IMR-90 (cell line): ENCODE results near the gene CES2. TPM values are rescaled to one million over a fixed set of nuclear protein-coding genes. Genes with fewer than 3 reads are reported as not detected.

Source experiments
- ATAC-seq: fragments of 200-7000 bp; cut with Tn5 transposase; 2 replicates; pipeline ENCODE4 v1.9.1; 2020; ENCODE audit warnings: low read depth, mild to moderate bottlenecking, moderate library complexity
- BruUV-seq: library from RNA; stranded (reverse); fragments of 400-500 nt; replicated peaks from 2 replicates; lab custom pipeline; 2021; lab: Mats Ljungman, UMichigan
- CTCF ChIA-PET: fragments of 300-600 bp; formaldehyde crosslinking; extraction: SDS; loops from one replicate; lab custom pipeline; 2021; ENCODE audit warnings: antibody characterized with exemption; lab: Yijun Ruan, JAX
- POLR2A ChIA-PET: fragments of 300-600 bp; sonication (Branson Sonifier 250); formaldehyde crosslinking; loops from one replicate; lab custom pipeline; 2022; ENCODE audit warnings: antibody characterized with exemption; ENCODE audit not compliant: unreplicated experiment; lab: Charles Lee
- DNase-seq: peaks from one replicate; pipeline ENCODE4 v3.0.0; 2013
- H2AFZ ChIP-seq: replicated peaks from 2 replicates; pipeline ENCODE3; 2013; ENCODE audit warnings: low read length, mild to moderate bottlenecking; ENCODE audit not compliant: poor library complexity
- H2AK5ac ChIP-seq: 2 replicates; pipeline ENCODE4 v1.6.1; 2013; ENCODE audit warnings: low read depth, low read length, inconsistent platforms
- H2AK9ac ChIP-seq: replicated peaks from 2 replicates; pipeline ENCODE3; 2013; ENCODE audit warnings: mild to moderate bottlenecking, low read depth, low read length, moderate library complexity; ENCODE audit not compliant: poor library complexity
- H2BK120ac ChIP-seq: 2 replicates; pipeline ENCODE4 v1.6.1; 2013; ENCODE audit warnings: low read depth, low read length, inconsistent platforms
- H2BK15ac ChIP-seq: 3 replicates; pipeline ENCODE4 v1.6.1; 2013; ENCODE audit warnings: low read depth, low read length, inconsistent platforms
- H2BK20ac ChIP-seq: 2 replicates; pipeline ENCODE4 v1.6.1; 2013; ENCODE audit warnings: low read depth, mild to moderate bottlenecking, inconsistent platforms, low read length, moderate library complexity
- H2BK5ac ChIP-seq: 2 replicates; pipeline ENCODE4 v1.6.1; 2013; ENCODE audit warnings: mild to moderate bottlenecking, low read depth, low read length, inconsistent platforms; ENCODE audit not compliant: poor library complexity, severe bottlenecking
- H3K14ac ChIP-seq: replicated peaks from 2 replicates; pipeline ENCODE4 v1.6.1; 2013; ENCODE audit warnings: low read depth, low read length, inconsistent platforms
- H3K18ac ChIP-seq: 2 replicates; pipeline ENCODE4 v1.6.1; 2013; ENCODE audit warnings: low read depth, low read length, control low read depth
- H3K23ac ChIP-seq: 2 replicates; pipeline ENCODE4 v1.6.1; 2013; ENCODE audit warnings: low read depth, low read length, inconsistent platforms
- H3K27ac ChIP-seq: 2 replicates; pipeline ENCODE4 v1.5.1; 2013; ENCODE audit warnings: mild to moderate bottlenecking, control low read depth, low read length; ENCODE audit not compliant: insufficient read depth
- H3K27me3 ChIP-seq: 2 replicates; pipeline ENCODE4 v1.6.1; 2013; ENCODE audit warnings: low read length; ENCODE audit not compliant: control insufficient read depth, insufficient read depth
- H3K36me3 ChIP-seq: 2 replicates; pipeline ENCODE4 v1.6.1; 2013; ENCODE audit warnings: low read length, mixed read lengths; ENCODE audit not compliant: control insufficient read depth, insufficient read depth
- H3K4ac ChIP-seq: 2 replicates; pipeline ENCODE4 v1.6.1; 2013; ENCODE audit warnings: low read depth, low read length, inconsistent platforms
- H3K4me1 ChIP-seq: 2 replicates; pipeline ENCODE4 v1.6.1; 2013; ENCODE audit warnings: low read length, mixed read lengths; ENCODE audit not compliant: control insufficient read depth, insufficient read depth
- H3K4me2 ChIP-seq: 2 replicates; pipeline ENCODE4 v1.6.1; 2013; ENCODE audit warnings: low read depth, mild to moderate bottlenecking, control low read depth, low read length, moderate library complexity
- H3K4me3 ChIP-seq: 2 replicates; pipeline ENCODE4 v1.5.1; 2013; ENCODE audit warnings: low read depth, mild to moderate bottlenecking, control low read depth, low read length, moderate library complexity; ENCODE audit not compliant: insufficient read depth
- H3K56ac ChIP-seq: 2 replicates; pipeline ENCODE4 v1.6.1; 2013; ENCODE audit warnings: low read length, inconsistent platforms; ENCODE audit not compliant: insufficient read depth; ENCODE audit errors: extremely low read depth
- H3K79me1 ChIP-seq, 2 experiments: 2 replicates each; pipeline ENCODE4 v1.6.1; 2013; ENCODE audit warnings: low read length in 2 of 2, inconsistent platforms in 1 of 2, low read depth in 1 of 2
- H3K9ac ChIP-seq: 2 replicates; pipeline ENCODE4 v1.6.1; 2013; ENCODE audit warnings: low read depth, low read length, control low read depth
- H3K9me1 ChIP-seq: 2 replicates; pipeline ENCODE4 v1.6.1; 2013; ENCODE audit warnings: low read length, inconsistent platforms; ENCODE audit not compliant: insufficient read depth
- H3K9me3 ChIP-seq: 2 replicates; pipeline ENCODE4 v1.6.1; 2013; ENCODE audit warnings: low read length; ENCODE audit not compliant: control insufficient read depth, insufficient read depth
- H4K20me1 ChIP-seq: 2 replicates; pipeline ENCODE4 v1.6.1; 2013; ENCODE audit warnings: low read length, inconsistent platforms; ENCODE audit not compliant: insufficient read depth
- H4K5ac ChIP-seq: 2 replicates; pipeline ENCODE4 v1.6.1; 2013; ENCODE audit warnings: mild to moderate bottlenecking, low read depth, low read length, control low read depth
- H4K8ac ChIP-seq, 2 experiments: 2 replicates each; pipeline ENCODE4 v1.6.1; 2013; ENCODE audit warnings: low read depth in 2 of 2, low read length in 2 of 2, control low read depth in 1 of 2, inconsistent platforms in 1 of 2
- H4K91ac ChIP-seq: 2 replicates; pipeline ENCODE4 v1.6.1; 2013; ENCODE audit warnings: low read depth, low read length, inconsistent platforms; ENCODE audit not compliant: insufficient read depth
- BHLHE40 ChIP-seq: fragments of 150-350 bp; IDR thresholded peaks from 2 replicates; pipeline ENCODE4 v1.6.1; 2016; ENCODE audit warnings: mild to moderate bottlenecking, low read depth, low read length
- CEBPB ChIP-seq: IDR thresholded peaks from 2 replicates; pipeline ENCODE4 v1.6.1; 2012; ENCODE audit warnings: low read depth, low read length, improper control_type of control experiment
- CHD1 ChIP-seq: IDR thresholded peaks from 2 replicates; pipeline ENCODE4 v1.6.1; 2012; ENCODE audit warnings: low read depth, low read length, improper control_type of control experiment
- FOS ChIP-seq: fragments of 150-350 bp; IDR thresholded peaks from 2 replicates; pipeline ENCODE4 v1.6.1; 2016; ENCODE audit warnings: low read depth, low read length
- MAFK ChIP-seq: IDR thresholded peaks from 2 replicates; pipeline ENCODE4 v1.6.1; 2012; ENCODE audit warnings: low read depth, low read length, improper control_type of control experiment
- MAZ ChIP-seq: IDR thresholded peaks from 2 replicates; pipeline ENCODE4 v1.6.1; 2012; ENCODE audit warnings: low read depth, mild to moderate bottlenecking, low read length, improper control_type of control experiment, moderate library complexity, borderline replicate concordance
- MXI1 ChIP-seq: IDR thresholded peaks from 2 replicates; pipeline ENCODE4 v1.6.1; 2012; ENCODE audit warnings: low read depth, mild to moderate bottlenecking, low read length, moderate library complexity, borderline replicate concordance
- NFE2L2 ChIP-seq: fragments of 150-350 bp; IDR thresholded peaks from 2 replicates; pipeline ENCODE4 v1.6.1; 2016; ENCODE audit warnings: low read depth, mild to moderate bottlenecking, low read length
- POLR2A ChIP-seq: IDR thresholded peaks from 2 replicates; pipeline ENCODE4 v1.6.1; 2012; ENCODE audit warnings: mild to moderate bottlenecking, low read depth, low read length
- RCOR1 ChIP-seq: IDR thresholded peaks from 2 replicates; pipeline ENCODE4 v1.6.1; 2012; ENCODE audit warnings: mild to moderate bottlenecking, low read length, improper control_type of control experiment; ENCODE audit not compliant: insufficient replicate concordance
- SMC3 ChIP-seq: fragments of 150-350 bp; IDR thresholded peaks from 2 replicates; pipeline ENCODE4 v1.6.1; 2016; ENCODE audit warnings: low read depth, mild to moderate bottlenecking, antibody characterized with exemption, low read length, moderate library complexity
- WGBS, 2 experiments: methylation state at CpG; one replicate each; pipeline versions ENCODE4 v1.1.5 to v1.1.7; 2013; ENCODE audit warnings: missing lambda C conversion rate in 2 of 2; ENCODE audit not compliant: insufficient read length in 1 of 2; ENCODE audit errors: extremely low coverage in 2 of 2; 5-methylcytosine and 5-hydroxymethylcytosine counted together
- dilution Hi-C: fragments of 300-500 bp; cut with HindIII; formaldehyde crosslinking; loops from one replicate; pipeline ENCODE4 v1.14.3; 2018; ENCODE audit warnings: low sequenced_read_pairs; ENCODE audit not compliant: unreplicated experiment
- in situ Hi-C: fragments of 300-500 bp; cut with MboI; formaldehyde crosslinking; loops from 3 replicates; pipeline ENCODE4 v1.14.3; 2019; ENCODE audit warnings: low sequenced_read_pairs, inconsistent platforms, mixed read lengths
- intact Hi-C: fragments of 100-400 bp; cut with micrococcal nuclease; formaldehyde crosslinking; loops from 2 replicates; pipeline ENCODE4 v1.10.0; 2022
- polyA plus RNA-seq, 3 experiments: library from polyadenylated mRNA; depleted of rRNA; stranded (reverse); fragments of >200 nt; gene quantifications; 2 replicates each; pipeline ENCODE4 v1.2.3, GENCODE V29; 2012; ENCODE audit warnings: low replicate concordance in 1 of 3
- total RNA-seq: library from RNA; depleted of rRNA; stranded (reverse); fragments of >200 nt; gene quantifications from 2 replicates; pipeline ENCODE4 v1.2.3, GENCODE V29; 2012
- TF ChIP-seq, protein P1 (sequence below): fragments of 150-350 bp; IDR thresholded peaks from 2 replicates; pipeline ENCODE4 v1.6.1; 2017; ENCODE audit warnings: mild to moderate bottlenecking, antibody characterized with exemption, low read length, low read depth

The CES2 gene
- total and polyA plus RNA-seq, 2 of the 4 experiments (the other 2 are of a cell fraction): 15.1 to 23.2 TPM

DNA sequence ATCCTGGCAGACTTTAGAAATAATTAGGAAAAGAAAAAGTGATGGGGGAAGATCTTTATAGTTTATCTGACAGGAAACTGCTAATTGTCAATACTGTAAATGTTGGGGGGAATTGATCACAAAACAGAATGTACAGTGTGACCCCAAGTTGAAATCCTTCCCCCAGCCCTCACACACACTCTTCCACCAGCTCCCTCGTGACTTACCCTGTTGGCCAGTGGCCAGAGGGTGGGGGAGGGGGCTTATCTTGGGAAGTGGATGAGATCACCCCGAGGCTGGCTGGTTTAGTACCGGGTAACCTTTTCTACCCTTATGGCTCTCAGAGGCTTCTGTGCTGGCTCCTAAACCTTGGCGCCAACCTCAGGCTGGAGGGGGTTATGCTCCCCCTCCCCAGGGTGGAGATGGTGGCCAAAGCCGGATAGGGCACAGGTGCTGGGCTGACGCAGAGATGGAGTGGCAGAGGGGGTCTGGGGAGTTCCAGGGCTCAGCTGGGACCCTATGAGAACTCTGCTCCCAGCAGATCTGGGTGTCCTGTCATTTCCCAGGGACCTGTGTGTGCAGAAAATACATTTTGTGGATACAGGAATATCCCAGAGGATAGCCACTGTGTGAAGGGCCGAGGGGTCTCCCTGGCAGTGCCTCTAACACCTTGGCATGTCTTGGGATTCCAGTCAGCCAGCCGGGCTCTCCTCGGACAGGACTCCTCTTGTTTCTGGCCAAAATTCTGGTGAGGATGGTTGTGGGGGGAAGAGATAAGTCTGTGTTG is 35.2 kb upstream of the CES2 start:
- CTCF ChIA-PET: interaction anchor here (1.6 kb wide), 1 partner anchor 28 kb away, joined by 3 read pairs; no protein-coding TSS in a partner anchor
- no peaks in the 10 kb centered on the region for H4K20me1 ChIP-seq
- H3K23ac ChIP-seq: peak overlapping the region; percentile 57
- peaks cover 41% of the 10 kb centered on the region for H3K9me1 ChIP-seq
- no peaks in the 10 kb centered on the region for H3K27me3 ChIP-seq
- peaks cover 0 to 10% of the 10 kb centered on the region in 2 experiments; a peak in 2 of 4 replicates for H3K79me1 ChIP-seq
- intact Hi-C loops (loop anchor here (10.0 kb wide), 1 partner anchor 255 kb away; the partner anchor contains the start of genes B3GNT9, FBXL8 and TRADD), dilution Hi-C loops (no loop called here), in situ Hi-C loops (loop anchor here (5.0 kb wide), 1 partner anchor 32 kb away; the partner anchor contains the start of gene CIAO2B)
- DNase-seq (peak; percentile 79), ATAC-seq (peak; percentile 59)
- peak overlapping the region; percentile 48 to 81 for H4K8ac ChIP-seq
- peak overlapping the region; percentile 89 for H2AK5ac ChIP-seq
- peak overlapping the region; percentile 67; the same call in 2 of the 3 replicates for H2BK15ac ChIP-seq
- H3K4ac ChIP-seq: peak overlapping the region; percentile 90
- peak overlapping the region; percentile 47 for H2AK9ac ChIP-seq
- H3K36me3 ChIP-seq: no peaks in the 10 kb centered on the region
- H3K4me2 ChIP-seq: peak overlapping the region; percentile 74
- peak overlapping the region; percentile 93 for H3K18ac ChIP-seq
- H3K56ac ChIP-seq: peak overlapping the region; percentile 41
- H3K4me3 ChIP-seq: no peak overlapping the region
- WGBS, 2 experiments: 20% methylated on average over 1 of the region's 9 CpGs; no CpG with 5 or more reads in 1 of the 2 experiments
- peak overlapping the region; percentile 70 for H2AFZ ChIP-seq
- POLR2A ChIA-PET: interaction anchor here (0.5 kb wide), 1 partner anchor 38 kb away, joined by 3 read pairs; no protein-coding TSS in a partner anchor
- H2BK120ac ChIP-seq: peak overlapping the region; percentile 92
- H3K9ac ChIP-seq: peak overlapping the region; percentile 51
- H3K27ac ChIP-seq: peak overlapping the region; percentile 95
- H3K9me3 ChIP-seq: no peaks in the 10 kb centered on the region
- peak overlapping the region; percentile 90 for H2BK5ac ChIP-seq
- H4K5ac ChIP-seq: peak overlapping the region; percentile 90
- peak overlapping the region; percentile 92 for H4K91ac ChIP-seq
- no TSS peak for BruUV-seq
- H2BK20ac ChIP-seq: peak overlapping the region; percentile 89
- TF ChIP-seq FOS (0 out of 2 replicates have a peak, but pooled peaks have one; percentile 24), NFE2L2 (no peak), CEBPB (no peak), RCOR1 (no peak), CHD1 (0 out of 2 replicates have a peak, but pooled peaks have one; percentile 70), MAZ (peak; percentile 58; the same call in 1 of the 2 replicates), MXI1 (no peak), POLR2A (no peak), BHLHE40 (peak; percentile 76), MAFK (no peak), SMC3 (no peak)
- TF ChIP-seq, protein P1, sequence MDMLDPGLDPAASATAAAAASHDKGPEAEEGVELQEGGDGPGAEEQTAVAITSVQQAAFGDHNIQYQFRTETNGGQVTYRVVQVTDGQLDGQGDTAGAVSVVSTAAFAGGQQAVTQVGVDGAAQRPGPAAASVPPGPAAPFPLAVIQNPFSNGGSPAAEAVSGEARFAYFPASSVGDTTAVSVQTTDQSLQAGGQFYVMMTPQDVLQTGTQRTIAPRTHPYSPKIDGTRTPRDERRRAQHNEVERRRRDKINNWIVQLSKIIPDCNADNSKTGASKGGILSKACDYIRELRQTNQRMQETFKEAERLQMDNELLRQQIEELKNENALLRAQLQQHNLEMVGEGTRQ: peak; percentile 76
- H3K14ac ChIP-seq: peak overlapping the region; percentile 93
- H3K4me1 ChIP-seq: peaks cover 42% of the 10 kb centered on the region
